ENCODE data around the gene EIPR1. TPM values are rescaled to one million over a fixed set of nuclear protein-coding genes. Genes with fewer than 3 reads are reported as not detected.

Gene EIPR1
- total RNA-seq, 4 donors from 2014 or later = 13.1 to 41.0 (median 27.4) TPM

GRCh38 chr2:3408781-3409180 lies 31.2 kb upstream of the EIPR1 start:
- no peak overlapping the region for H3K4me3 ChIP-seq
- 80 to 96% methylated on average over 1 to 13 of the region's 13 CpGs for WGBS, 2 donors (ENCODE audit: low coverage in 1 of 2)
- in situ Hi-C loops (cut with MboI; ENCODE audit: low pct_ligation_motif_present in 1 of 4, low pct_unique_long_range_greater_than_20kb in 1 of 4, low sequenced_read_pairs in 3 of 4) = no loop called here
- H3K27ac ChIP-seq = no peak overlapping the region
- DNase-seq = no peak
- intact Hi-C loops (cut with DNase I; ENCODE audit: low total_unique reads) = no loop called here
- H3K36me3 ChIP-seq = no peaks in the 10 kb centered on the region
- no peaks in the 10 kb centered on the region for H3K27me3 ChIP-seq
- no peak for TF ChIP-seq POLR2A (IDR thresholded peaks at IDR 0.05)
- TF ChIP-seq, protein P1, sequence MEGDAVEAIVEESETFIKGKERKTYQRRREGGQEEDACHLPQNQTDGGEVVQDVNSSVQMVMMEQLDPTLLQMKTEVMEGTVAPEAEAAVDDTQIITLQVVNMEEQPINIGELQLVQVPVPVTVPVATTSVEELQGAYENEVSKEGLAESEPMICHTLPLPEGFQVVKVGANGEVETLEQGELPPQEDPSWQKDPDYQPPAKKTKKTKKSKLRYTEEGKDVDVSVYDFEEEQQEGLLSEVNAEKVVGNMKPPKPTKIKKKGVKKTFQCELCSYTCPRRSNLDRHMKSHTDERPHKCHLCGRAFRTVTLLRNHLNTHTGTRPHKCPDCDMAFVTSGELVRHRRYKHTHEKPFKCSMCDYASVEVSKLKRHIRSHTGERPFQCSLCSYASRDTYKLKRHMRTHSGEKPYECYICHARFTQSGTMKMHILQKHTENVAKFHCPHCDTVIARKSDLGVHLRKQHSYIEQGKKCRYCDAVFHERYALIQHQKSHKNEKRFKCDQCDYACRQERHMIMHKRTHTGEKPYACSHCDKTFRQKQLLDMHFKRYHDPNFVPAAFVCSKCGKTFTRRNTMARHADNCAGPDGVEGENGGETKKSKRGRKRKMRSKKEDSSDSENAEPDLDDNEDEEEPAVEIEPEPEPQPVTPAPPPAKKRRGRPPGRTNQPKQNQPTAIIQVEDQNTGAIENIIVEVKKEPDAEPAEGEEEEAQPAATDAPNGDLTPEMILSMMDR (IDR thresholded peaks at IDR 0.05) = no peak
- no peak for TF ChIP-seq EP300 (IDR thresholded peaks at IDR 0.05; ENCODE audit: low read depth)
- no peak for TF ChIP-seq POLR2AphosphoS5 (IDR thresholded peaks at IDR 0.05)
- H3K9me3 ChIP-seq = no peaks in the 10 kb centered on the region
- H3K4me1 ChIP-seq = no peaks in the 10 kb centered on the region

- TF ChIP-seq, protein P1 (IDR thresholded peaks at IDR 0.05) = no peak
- TF ChIP-seq POLR2A (IDR thresholded peaks at IDR 0.05) (no peak), POLR2AphosphoS5 (IDR thresholded peaks at IDR 0.05) (no peak), EP300 (IDR thresholded peaks at IDR 0.05; ENCODE audit: low read depth) (no peak)
- whole genome bisulfite sequencing, 2 donors (ENCODE audit: low coverage in 1 of 2) = 78 to 82% methylated on average over 3 of the region's 3 CpGs
- Histone ChIP-seq H3K4me1 (no peaks in the 10 kb centered on the region), H3K27me3 (no peaks in the 10 kb centered on the region), H3K36me3 (peaks cover 0 to 14% (median 7%) of the 10 kb centered on the region in 4 donors), H3K27ac (no peak overlapping the region), H3K4me3 (no peak overlapping the region), H3K9me3 (no peaks in the 10 kb centered on the region)
- in situ Hi-C loops (cut with MboI; ENCODE audit: low pct_ligation_motif_present in 1 of 4, low pct_unique_long_range_greater_than_20kb in 1 of 4, low sequenced_read_pairs in 3 of 4) (no loop called here), intact Hi-C loops (cut with DNase I; ENCODE audit: low total_unique reads) (no loop called here)
- DNase-seq = no peak
Observed at GRCh38 chr2:3406501-3406900, 28.9 kb upstream of the EIPR1 start.

GRCh38 chr2:3405876-3406275 lies 28.3 kb upstream of the EIPR1 start:
- TF ChIP-seq POLR2AphosphoS5 (IDR thresholded peaks at IDR 0.05) = no peak
- TF ChIP-seq POLR2A (IDR thresholded peaks at IDR 0.05) = no peak
- TF ChIP-seq, protein P1 (IDR thresholded peaks at IDR 0.05) = no peak
- no peak for TF ChIP-seq EP300 (IDR thresholded peaks at IDR 0.05; ENCODE audit: low read depth)
- H3K27ac ChIP-seq = no peak overlapping the region
- no peak for DNase-seq
- H3K36me3 ChIP-seq = peaks cover 0 to 21% (median 7%) of the 10 kb centered on the region in 4 donors
- H3K4me3 ChIP-seq = no peak overlapping the region
- no peaks in the 10 kb centered on the region for H3K9me3 ChIP-seq
- intact Hi-C loops (cut with DNase I; ENCODE audit: low total_unique reads) (no loop called here), in situ Hi-C loops (cut with MboI; ENCODE audit: low pct_ligation_motif_present in 1 of 4, low pct_unique_long_range_greater_than_20kb in 1 of 4, low sequenced_read_pairs in 3 of 4) (no loop called here)
- 92 to 100% methylated on average over 2 to 7 of the region's 7 CpGs for WGBS, 2 donors (ENCODE audit: low coverage in 1 of 2)
- H3K4me1 ChIP-seq = no peaks in the 10 kb centered on the region
- no peaks in the 10 kb centered on the region for H3K27me3 ChIP-seq

DNA sequence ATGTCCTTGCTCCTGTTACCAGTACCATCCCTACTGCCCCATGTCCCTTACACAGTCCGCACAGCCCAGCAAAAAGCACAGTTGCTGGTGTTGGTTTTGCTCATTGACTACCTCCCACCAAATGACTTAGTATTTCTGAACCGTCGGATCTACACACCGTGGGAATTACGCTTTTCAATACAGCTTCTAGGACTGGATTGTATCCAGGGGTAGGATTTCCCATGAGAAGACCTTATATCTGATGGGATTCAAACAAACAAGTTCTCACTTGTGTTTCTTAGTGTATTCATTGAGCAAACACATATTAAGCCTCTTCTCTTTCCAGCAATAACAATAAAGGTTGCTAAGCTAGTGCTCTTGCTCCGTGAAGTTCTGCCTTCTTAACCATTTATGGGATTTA lies 27.7 kb upstream of the EIPR1 start:
- WGBS, 2 donors (ENCODE audit: low coverage in 1 of 2) = 92 to 94% methylated on average over 2 to 6 of the region's 6 CpGs
- H3K27me3 ChIP-seq = no peaks in the 10 kb centered on the region
- DNase-seq = no peak
- in situ Hi-C loops (cut with MboI; ENCODE audit: low pct_ligation_motif_present in 1 of 4, low pct_unique_long_range_greater_than_20kb in 1 of 4, low sequenced_read_pairs in 3 of 4) (no loop called here), intact Hi-C loops (cut with DNase I; ENCODE audit: low total_unique reads) (no loop called here)
- H3K9me3 ChIP-seq = no peaks in the 10 kb centered on the region
- peaks cover 0 to 25% (median 7%) of the 10 kb centered on the region in 4 donors for H3K36me3 ChIP-seq
- no peak overlapping the region for H3K27ac ChIP-seq
- no peaks in the 10 kb centered on the region for H3K4me1 ChIP-seq
- no peak for TF ChIP-seq POLR2A (IDR thresholded peaks at IDR 0.05)
- TF ChIP-seq, protein P1 (IDR thresholded peaks at IDR 0.05) = no peak
- no peak for TF ChIP-seq EP300 (IDR thresholded peaks at IDR 0.05; ENCODE audit: low read depth)
- no peak for TF ChIP-seq POLR2AphosphoS5 (IDR thresholded peaks at IDR 0.05)
- no peak overlapping the region for H3K4me3 ChIP-seq
